ENCODE measurements around the gene DGKE.

Gene DGKE

DNA sequence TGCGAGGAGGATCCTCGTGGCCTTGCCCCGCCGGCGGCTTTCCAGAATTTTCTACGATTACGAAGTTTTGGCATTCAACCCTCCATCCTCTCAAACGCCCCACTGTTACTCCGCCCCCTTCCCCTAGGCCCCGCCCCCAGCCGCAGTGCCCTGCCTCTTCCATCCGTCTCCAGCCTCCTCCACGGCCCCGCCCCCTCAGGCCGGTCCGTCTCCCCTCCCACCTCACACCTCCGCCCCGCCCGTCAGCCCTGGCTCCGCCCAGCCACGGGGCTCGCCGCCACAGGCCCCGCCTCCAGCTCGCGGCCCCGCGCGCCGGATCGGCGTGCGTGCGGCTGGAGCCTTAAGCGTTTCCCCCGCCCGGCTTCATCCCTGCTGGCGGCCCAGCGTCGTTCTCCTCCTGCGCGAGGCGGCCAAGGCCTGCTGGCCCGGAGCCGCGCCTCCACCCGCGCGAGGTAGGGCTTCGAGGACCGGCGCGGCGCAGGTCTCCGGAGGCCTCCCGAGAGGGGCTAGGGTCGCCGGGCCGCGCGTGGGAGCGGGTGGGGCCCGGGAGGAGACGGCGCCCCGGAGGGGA lies at the start of gene DGKE, which contains the start of gene C17orf67:
DGKE (plus strand) TSS at position 343 of the 571 bp plus-strand sequence. CDS start 645 bp downstream, outside the sequence.
C17orf67 (minus strand) TSS at position 112 of the 571 bp plus-strand sequence. CDS start 18,110 bp downstream, outside the sequence.
- DNase-seq (ENCODE audit: low read depth in 2 of 3, low spot score in 1 of 3), result peak; percentile 95 to 99 (median 99)

DNA sequence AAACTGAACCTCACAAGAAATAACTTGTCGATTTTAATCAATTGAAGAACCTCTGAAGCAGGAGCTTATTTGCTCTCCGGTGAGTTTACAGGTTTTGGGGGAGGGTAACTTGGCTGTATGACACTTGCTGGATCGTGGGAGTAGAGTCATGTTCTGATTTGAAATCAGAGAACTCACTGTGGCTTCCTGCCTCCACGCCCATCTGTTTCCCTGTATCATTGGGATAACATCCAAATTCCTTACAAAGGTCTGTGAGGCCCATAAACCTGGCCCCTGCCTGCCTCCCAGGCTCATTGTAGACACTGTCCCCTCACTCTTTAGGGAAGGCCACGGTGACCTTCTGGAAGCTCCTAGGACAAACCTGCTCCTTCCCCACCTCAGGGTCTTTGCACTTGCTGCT lies 48.5 kb upstream of the DGKE start:
- DNase-seq (ENCODE audit: low read depth in 2 of 3, low spot score in 1 of 3), result no peak

DNA sequence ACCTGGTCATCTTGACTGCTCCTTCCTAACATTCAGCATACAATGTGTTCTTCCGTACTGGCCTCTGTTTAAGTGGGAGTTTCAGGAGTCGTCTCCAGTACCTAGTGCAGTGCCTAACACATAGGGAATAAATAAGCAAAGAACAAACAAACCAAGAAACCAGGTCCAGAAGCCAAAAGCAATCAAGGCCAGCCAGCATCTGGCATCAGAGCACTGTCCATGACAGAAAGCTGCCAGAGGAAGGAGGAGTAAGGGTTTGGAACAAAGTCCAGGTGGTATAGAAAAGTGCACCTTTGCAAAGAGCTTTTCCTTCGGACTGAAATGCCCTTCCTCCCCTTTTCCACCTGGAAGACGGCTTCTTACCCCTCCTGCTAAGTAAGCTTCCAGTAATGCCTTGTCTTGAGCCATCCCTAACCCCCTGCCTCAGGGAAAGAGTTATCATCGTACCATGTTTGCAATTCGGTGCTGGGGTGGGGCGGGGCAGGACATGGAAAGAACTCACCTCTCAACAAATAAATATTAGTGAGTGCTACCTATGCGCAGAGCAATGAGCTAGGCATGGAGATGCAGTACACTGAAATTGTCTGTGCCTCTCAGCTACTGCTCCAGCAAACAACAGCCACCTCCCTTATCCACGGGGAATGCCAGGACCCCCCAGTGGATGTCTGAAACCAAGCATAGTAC lies 47.8 kb upstream of the DGKE start:
- no peak for DNase-seq (ENCODE audit: low read depth in 2 of 3, low spot score in 1 of 3)

DNA sequence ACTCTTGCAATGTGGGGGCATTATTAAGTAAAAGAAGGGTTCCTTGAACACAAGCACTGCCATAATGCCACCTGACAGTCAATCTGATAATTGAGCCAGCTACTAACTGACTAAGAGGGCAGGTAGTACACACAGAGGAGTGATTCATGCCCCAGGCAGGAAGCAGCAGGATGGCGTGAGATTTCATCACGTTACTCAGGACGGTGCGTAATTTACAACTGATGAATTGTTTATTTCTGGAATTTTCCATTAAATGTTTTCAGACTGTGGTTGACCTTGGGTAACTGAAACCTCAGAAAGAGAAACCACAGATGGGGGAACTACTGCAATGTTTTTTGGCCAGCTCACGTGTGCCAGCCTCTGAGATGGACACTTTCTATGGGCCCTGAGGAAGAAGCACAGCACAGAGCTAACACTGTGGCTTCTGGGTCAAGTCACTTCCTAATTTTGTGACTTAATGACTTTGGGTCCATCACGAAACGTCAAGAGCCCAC lies 46.9 kb upstream of the DGKE start:
- DNase-seq (ENCODE audit: low read depth in 2 of 3, low spot score in 1 of 3), result peak; percentile 38 to 53 (median 52)

DNA sequence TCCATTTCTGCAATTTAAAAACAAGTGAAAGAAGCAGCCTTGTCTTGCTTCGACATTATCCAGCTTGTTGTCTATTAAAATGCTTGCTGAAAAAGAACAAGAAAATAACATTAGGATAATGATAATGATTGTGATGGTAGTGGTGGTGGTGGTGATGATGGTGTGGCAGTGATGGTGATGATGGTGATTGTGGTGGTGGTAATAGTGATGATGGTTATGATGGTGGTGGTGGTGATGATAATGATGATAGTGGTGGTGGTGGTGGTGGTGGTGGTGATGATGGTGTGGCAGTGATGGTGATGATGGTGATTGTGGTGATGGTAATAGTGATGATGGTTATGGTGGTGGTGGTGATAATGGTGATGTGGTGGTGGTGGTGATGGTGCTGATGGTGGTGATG lies 41.7 kb upstream of the DGKE start:
- no peak for DNase-seq (ENCODE audit: low read depth in 2 of 3, low spot score in 1 of 3)

DNA sequence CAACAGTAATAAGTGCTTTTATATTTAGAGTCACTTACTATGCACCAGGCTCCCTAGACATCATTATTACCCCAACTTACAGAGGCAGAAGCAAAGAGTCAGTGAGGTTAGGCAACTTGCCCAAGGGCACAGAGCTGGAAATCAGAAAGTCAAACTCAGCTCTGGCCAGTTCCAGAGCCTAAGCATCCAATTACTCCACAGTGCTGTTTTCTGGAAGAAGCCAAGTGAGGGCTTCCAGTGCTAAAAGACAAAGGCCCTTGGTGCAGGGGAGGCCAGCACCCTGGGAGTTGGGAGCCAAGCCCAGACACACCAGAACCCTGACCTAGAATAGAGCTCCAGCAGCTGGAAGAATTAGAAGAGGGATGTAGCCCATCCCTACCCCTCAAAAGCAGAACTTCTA lies 40.4 kb upstream of the DGKE start:
- no peak for DNase-seq (ENCODE audit: low read depth in 2 of 3, low spot score in 1 of 3)

DNA sequence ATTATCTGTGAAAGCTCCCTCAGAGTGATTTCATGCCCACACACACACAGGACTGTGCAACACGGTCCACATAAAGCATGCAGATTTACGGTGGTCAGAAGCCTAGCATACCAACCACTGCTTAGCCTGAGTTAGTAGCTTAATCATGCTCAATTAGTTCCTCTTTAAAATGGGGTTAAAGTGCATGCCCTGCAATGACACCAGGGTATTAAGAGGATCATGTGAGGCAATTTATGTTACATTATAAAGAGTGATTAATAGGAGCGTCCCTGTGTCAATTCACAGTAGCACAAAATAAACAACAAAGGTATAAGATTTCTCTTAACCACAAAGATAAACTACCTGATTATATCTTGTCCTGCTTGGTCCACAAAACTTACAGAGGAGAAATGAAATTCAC lies 40.0 kb upstream of the DGKE start:
- DNase-seq (ENCODE audit: low read depth in 2 of 3, low spot score in 1 of 3), result no peak

DNA sequence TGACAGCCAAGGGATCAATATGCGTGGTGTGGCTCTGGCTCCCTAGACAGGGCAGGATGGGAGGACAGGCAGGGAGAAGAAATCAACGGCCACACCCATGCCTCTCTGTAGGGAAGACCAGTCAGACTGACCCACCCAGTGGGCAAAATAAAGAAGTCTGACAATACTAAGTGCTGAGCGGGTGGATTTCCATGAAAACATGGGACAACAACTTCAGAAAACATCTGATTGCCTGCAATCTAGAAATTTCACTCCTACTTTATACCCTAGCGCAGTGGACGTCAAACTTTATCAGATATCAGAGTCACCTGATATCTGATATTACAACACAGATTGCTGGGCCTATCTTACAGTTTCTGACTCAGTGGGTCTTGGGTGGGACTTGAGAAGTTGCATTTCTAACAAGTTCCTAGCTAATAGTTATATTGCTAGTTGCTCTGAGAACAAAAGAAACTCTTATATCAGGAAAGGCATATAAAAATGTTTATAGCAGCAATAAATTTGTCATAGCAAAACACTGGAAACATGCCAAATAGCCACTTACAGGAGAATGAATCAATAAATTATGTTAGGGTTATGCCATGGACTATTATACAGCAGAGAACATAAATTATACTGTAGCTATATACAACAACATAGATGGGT lies 38.6 kb upstream of the DGKE start:
- DNase-seq (ENCODE audit: low read depth in 2 of 3, low spot score in 1 of 3), result no peak

DNA sequence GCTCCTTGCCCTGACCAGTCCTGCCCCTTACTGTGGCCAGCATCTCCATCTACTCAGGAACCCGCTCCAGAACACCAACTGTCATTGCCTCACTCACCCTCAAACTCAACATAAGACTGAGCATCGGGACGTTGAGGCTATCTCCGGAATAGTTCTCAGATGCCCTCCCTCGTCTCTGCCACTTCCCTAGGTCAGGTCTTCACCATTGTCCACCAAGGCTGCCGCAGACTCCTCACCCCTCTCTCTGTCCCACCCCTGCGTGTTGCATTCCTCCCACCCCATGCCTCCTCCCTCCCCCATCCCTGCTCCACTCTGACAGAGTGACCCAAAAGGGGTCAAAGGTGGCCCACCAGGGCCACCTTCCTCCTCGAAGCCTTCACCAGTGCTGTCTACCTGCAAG lies 37.4 kb upstream of the DGKE start:
- no peak for DNase-seq (ENCODE audit: low read depth in 2 of 3, low spot score in 1 of 3)

DNA sequence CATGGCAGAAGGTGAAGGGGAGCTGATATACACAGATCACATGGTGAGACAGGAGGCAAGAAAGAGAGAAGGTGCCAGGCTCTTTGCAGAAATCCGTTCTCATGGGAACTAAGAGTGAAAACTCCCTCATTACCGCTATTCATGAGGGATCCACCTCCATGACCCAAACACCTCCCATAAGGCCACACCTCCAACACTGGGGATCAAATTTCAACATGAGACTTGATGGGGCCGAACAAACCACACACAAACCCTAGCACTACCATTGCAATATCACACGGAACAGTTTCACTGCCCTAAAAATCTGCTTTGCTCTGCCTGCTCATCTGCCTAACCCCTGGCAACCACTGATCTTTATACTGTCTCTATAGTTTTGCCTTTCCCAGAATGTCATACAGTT lies 35.0 kb upstream of the DGKE start:
- DNase-seq (ENCODE audit: low read depth in 2 of 3, low spot score in 1 of 3), result no peak

DNA sequence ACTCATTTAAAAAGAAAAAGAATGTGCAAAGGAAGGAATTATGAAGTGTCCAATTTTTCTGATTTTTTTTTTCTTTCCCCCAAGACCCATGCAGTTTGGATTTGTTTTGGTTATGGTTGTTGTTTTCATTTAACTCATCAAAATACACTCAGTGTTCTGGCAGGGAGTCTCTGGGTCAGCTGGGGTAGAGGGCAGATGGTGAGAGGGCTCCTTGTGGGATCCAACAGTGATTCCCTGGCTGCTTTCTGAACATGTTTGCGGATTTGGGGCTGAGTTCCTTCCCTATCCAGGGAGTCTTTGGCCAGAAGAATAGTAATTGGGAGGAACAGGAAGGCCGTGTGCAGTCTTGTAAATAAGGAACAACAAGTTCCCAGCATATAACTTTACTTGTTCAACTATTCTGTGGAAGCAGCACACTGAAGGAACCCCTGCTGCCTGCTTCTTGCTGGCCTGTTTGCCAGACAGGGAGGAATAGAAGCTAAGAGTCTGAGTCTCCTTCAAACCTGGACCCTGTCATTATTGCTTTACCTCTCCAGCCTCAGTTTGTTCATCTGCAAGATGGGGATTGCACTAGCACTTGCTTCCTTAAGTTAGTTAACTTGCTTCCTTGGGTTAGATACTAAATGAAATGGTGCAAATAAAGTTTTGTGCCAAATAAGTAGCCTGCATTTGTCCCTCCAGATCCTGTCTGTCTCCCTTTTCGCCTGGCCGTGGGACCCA lies 32.3 kb upstream of the DGKE start:
- no peak for DNase-seq (ENCODE audit: low read depth in 2 of 3, low spot score in 1 of 3)

DNA sequence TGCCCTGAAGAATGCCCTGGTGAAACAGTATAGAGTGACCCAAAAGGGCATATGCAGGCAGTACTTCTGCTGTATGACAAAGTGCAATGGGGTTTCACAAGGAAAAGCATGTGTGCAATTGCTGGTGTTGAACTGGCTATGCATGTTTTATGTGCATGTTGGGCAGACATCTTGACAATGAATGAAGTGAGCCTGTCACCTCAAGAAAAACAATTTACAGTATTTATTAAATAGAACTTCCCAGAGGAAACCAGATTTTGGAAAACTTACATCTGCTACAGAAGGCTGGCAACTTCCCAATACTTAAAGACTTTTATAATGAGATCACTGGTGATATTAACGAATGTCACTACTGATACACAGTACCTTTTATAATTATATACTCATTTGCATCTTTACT lies 30.9 kb upstream of the DGKE start:
- DNase-seq (ENCODE audit: low read depth in 2 of 3, low spot score in 1 of 3), result no peak

DNA sequence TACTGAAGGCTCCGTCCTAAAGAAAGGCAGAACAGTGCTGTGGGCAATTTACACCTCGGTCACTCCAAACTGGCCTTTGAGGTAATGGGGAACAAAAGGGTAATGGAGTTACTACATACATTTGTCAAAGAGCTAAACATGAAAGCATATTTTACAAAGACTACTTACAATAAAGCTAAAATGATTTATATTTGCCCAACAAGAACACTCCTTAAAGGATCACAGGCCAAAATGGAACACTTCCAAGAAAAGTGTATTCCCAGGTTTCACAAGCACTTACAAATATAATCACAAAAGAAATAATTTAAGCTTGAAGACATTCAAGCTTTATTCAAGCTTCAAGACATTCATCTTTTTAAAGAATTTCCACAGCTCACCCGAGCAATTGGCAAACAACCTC lies 29.5 kb upstream of the DGKE start:
- no peak for DNase-seq (ENCODE audit: low read depth in 2 of 3, low spot score in 1 of 3)

DNA sequence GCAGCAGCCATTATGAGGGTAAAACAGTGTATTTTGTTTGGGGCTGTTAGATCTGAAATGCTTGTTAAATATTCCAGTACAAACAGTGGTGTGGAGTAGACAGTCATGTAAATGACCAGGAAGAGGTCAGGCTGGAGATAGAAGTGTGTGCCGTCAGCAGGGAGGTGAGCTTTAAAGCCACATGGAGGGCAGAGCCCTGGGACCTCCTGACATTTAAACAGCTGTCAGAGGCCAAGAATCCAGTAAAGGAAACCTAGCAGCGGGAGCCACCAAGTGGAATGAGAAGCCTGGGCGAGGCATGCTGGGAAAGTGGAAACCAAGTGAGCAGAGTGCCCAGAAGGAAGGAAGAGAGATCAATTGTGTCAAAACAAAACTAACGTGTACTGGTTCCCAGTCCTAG lies 27.0 kb upstream of the DGKE start:
- no peak for DNase-seq (ENCODE audit: low read depth in 2 of 3, low spot score in 1 of 3)

DNA sequence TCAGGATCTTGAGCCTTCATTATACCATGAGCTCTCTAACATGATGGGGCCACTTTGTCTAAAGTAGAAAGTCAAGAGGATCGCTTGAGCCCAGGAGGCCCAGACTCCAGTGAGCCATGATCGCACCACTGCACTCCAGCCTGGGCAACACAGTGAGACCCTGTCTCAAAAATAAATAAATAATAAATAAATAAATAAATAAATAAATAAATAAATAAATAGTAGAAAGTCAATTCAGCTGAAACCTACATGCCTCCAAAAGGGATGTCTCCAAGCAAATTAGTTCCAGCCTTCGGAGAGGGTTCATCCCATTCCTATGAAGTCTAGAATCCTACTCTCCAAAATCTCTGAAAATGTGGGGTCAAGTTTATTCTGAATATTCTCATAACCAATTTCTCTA lies 26.2 kb upstream of the DGKE start:
- DNase-seq (ENCODE audit: low read depth in 2 of 3, low spot score in 1 of 3), result no peak

DNA sequence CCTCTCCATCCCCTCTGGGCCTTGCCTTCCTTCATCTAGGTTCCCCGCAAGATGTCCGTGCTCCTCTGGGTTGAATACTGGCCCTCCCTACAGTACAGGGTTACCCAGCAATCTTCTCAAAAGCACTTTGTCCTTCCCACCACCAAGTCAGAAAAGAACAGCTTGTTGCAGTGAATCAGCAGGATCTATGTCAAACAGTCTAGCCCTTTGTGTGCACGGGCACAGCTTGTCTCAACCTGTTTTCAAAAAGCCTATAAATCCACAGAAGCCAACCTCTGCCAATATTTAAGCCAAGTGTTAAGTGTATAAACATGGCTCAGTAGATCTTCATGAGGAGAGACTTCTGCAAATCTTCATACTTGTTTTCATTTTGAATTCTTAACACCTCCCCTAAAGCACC lies 25.4 kb upstream of the DGKE start:
- DNase-seq (ENCODE audit: low read depth in 2 of 3, low spot score in 1 of 3), result no peak

DNA sequence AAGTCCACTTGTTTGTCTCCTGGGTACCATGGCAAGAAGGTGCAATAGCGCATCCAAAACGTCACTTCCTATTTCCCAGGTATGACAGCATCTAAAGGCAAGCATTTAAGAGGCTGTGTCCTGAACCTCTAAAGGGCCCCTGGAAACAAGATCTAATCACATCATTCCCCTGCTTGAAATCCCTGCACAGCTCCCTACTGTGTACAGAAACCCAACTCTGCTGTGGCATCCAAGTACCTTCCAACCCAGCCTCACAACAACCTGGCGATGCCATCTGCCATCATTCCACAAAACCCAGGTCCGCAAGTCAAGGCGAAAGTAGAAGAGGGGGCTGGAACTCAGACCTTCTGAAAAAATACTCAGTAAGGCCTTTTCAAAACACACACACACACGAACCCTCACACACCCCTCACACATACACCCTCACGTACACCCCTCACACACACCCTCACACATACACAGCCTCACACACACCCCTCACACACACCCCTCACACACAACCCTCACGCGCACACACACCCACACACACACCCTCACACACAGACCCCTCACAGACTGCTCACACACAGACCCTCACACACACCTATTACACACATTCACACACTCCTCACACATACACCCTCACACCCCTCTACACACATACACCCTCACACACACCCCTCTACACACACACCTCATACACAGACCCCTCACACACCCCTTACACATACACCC lies 24.7 kb upstream of the DGKE start:
- no peak for DNase-seq (ENCODE audit: low read depth in 2 of 3, low spot score in 1 of 3)

DNA sequence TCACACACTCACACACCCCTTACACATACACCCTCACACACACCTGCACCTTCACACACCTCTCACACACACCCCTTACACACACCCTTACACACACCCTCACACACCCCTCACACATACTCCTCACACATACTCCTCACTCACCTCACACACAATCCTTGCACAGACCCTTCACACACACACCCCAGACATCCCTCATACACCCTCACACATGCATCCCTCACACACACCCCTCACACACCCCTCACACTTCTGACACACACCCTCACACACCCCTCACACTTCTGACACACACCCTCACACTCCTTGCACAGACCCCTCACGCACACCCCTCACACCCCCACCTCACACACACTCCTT lies 24.2 kb upstream of the DGKE start:
- DNase-seq (ENCODE audit: low read depth in 2 of 3, low spot score in 1 of 3), result no peak

DNA sequence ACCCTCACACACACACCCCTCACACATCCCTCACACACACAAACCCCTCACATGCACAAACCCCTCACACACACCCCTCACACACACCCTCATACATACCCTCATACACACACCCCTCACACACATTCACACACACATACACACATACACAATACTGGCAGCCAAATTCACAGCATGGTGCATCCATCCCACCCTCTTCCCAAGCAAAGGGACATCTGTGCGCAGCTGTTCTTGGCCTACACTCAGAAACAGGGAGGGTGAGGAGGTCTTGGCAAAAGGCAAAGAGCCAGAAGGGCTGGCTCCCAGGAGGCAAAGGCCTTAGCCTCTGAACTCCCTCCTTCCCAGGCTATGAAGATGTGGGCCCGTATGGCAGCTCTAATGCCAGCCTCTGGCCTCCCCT lies 23.6 kb upstream of the DGKE start:
- DNase-seq (ENCODE audit: low read depth in 2 of 3, low spot score in 1 of 3), result no peak

DNA sequence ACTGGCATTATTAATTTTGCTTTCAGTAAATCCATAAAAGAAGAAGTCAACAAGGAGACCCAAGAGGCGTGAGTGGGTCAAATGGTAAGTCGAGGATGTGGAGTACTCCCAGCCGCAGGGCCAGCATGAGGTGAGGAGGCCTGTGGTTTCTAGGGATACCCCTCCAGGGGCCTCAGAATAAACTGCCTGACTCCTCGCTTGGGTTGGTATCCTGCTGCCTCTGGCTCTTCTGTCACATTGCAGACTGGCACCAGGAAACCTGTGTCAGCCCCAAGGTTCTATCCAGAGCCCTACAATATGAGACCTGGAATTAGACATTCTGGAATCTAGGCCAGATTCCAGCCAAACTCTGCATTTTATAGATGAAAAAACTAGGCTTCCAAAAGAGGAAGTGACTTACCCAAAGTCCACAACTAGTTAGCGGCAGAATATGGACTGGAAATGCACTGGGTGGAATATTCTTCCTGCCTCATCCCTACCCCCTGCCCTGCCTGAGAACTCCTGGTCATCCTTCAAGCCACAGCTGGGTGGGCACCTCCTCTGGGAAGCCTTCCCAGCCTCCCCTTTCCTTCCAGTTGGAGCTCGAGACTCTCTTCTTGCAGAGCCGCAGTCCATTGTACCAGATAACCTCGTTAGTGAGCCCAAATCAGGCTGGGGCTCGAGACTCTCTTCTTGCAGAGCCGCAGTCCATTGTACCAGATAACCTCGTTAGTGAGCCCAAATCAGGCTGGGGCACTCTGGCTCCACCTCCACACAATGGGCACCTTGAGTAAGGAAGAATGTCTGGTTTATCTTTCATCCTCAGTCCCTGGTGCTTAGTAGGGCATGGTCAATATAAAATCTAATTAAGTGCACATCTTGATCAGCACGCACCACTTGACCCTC lies 22.8 kb upstream of the DGKE start:
- DNase-seq (ENCODE audit: low read depth in 2 of 3, low spot score in 1 of 3), result no peak
